NCI-H1694 (cell line): Measurements from ENCODE around the gene ANKFN1.
A peak's percentile ranks its signal among the peaks of the same experiment; 100 is the strongest.

Experiments used
- DNase-seq: peaks from one replicate; lab custom pipeline; 2025; lab: John Stamatoyannopoulos, UW

ANKFN1 gene

GRCh38 chr17:56447171-56447570, 293.9 kb downstream of the ANKFN1 start:
- DNase-seq = no peak

DNA sequence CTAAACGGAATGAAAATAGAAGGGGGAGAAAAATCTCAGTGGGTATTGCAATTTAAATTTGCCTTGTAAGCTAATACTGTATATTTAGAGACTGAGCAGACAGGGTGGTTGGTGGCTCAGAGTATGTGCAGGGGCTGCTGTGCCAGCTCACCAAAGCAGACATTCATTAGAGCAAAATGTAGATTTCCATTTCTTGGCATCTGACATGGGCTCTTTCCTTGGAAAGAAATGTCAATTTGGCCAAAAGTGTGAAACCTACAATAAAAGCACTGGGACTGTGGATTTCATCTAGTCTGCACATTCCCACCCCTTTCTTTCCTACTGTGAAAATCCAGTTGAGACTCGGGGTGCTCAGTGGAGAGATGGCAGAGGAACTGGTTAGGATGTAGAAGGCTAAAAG, 295.1 kb downstream of the ANKFN1 start:
- DNase-seq = no peak

DNA sequence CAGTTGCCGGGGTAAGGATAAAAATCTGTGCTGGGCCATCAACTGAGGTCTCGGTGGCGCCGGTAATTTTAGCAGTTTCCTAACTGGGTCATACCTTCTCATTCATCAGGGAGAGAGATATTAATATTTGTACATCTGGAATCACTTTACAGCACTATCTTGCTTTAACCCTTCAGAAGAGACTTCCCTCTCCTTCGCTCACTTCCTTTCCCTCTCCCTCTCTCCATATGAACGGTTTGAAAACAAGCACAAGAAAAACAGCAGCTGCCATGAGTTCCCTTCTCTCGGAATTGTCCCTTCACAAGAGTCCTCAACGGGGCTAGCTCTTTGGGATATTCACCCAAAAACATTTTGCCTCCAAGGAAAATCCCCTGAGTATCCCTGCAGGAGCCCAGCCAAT, 295.9 kb downstream of the ANKFN1 start:
- DNase-seq = no peak

DNA sequence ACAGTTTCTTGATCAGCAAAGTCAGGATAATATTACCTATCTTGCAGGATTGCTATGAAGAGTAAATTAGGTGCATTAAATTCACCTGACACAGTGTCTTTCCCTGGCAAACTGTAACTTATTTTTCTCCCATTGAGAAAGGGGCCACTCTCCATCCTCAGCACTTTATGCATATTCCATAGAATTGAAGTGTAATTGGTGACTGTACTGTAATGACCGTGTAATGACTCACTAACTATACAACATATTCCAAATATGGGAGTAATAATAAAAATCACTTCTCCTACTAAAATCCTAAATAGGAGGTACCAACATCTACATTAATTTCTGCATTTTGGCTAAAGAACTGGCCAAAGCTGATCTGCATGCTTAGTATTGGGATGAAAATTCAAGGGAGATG, 298.4 kb downstream of the ANKFN1 start:
- DNase-seq = no peak

- DNase-seq = no peak
These were observed 299.2 kb downstream of the ANKFN1 start for GRCh38 chr17:56452461-56452860.

GRCh38 chr17:56457501-56457900, 304.2 kb downstream of the ANKFN1 start:
- DNase-seq = no peak

- DNase-seq = no peak
These were observed 312.6 kb downstream of the ANKFN1 start for GRCh38 chr17:56465886-56466285.

DNA sequence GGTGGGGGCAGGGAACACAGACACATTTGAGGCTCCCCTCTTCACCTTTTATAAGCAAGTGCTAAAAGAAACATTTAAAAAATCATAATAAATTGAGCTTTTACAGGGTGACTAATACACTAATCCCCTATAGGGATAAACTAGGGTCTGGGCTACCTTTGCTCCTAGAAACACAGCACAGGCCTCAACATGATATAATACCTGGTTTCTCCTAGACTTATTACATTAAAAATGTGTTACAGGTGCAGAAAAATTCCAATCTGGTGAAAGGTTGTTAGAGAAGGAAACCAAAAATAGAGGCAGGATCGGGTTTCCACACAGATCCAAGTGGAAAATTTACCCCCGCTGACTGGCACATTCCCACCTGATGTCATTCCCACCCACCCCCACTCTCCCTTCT, 315.6 kb downstream of the ANKFN1 start:
- DNase-seq = no peak

GRCh38 chr17:56471696-56472095, 318.4 kb downstream of the ANKFN1 start:
- no peak for DNase-seq

DNA sequence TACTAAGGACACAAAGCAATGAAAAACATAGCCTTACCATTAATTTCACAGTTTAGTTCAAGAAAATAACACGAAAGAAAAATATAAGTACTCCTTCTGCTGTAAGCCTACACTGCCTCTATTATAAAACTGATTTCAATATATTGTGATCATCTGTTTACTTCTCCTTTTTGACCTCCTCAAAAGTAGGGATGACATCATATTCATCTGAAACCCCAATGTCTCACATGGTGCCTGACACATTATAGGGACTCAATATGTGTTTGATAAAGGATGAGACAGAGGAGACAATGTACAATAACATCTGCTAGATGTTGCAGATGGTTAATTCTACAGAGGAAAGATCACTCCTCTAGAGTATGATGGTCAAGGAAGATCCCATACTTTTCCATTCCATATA, 321.8 kb downstream of the ANKFN1 start:
- DNase-seq = no peak

- DNase-seq = peak; percentile 46
These were observed 325.7 kb downstream of the ANKFN1 start for GRCh38 chr17:56478836-56479447.

DNA sequence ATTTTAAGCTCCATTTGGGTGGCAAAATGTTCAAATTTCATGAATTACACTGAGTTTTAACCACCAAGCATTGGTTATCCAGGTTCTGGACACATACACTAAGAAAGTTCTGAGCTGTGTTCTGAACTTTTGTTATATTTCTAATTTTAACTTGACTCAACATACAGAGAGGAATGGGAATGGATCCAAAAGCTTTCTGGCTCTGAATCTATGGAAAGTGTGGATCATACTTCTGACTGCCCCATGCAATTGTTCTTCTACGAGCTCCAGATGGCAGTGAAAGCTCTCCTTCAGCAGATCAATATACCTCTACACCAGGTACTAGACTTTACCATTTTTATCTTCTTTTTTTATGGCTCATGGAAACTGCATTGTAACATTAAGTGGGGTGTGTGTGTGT, 327.2 kb downstream of the ANKFN1 start:
- no peak for DNase-seq

DNA sequence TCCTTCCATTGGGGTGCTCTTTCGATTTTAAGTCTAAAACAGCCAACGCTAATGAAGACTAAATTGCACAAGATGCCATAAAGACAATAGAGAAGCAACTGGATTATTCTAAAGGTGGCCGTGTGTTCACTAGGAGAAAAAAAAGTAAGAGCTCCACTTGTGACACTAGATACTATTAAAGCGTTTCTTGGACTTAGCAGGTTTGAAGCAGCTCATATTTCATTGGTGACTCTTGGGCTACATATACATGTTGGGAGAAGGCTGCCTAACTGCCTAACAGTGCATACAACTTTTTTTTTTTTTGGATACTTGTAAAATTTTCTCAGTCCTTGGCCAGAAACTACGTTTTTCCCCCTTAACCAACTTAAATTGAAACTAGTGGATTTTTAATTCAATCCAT, 328.4 kb downstream of the ANKFN1 start:
- no peak for DNase-seq

DNA sequence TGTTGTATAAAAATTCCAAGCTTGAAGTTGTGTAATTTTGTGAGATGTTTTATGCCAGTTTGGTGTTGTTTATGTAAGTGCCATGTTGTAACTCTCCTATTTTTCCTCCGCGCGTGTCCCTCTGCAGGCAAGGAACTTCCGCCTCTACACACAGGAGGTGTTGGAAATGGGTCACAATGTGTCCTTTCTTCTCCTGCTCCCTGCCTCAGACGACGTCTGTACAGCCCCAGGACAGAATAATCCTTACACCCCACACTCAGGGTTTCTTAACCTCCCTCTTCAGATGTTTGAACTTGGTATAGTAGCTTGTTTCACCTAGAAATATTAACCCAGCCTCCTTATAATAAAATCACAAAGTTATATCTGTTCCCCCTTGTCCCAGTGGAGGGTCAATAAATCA, 329.0 kb downstream of the ANKFN1 start:
- DNase-seq = no peak

GRCh38 chr17:56486732-56487131, 333.5 kb downstream of the ANKFN1 start:
- DNase-seq = no peak

DNA sequence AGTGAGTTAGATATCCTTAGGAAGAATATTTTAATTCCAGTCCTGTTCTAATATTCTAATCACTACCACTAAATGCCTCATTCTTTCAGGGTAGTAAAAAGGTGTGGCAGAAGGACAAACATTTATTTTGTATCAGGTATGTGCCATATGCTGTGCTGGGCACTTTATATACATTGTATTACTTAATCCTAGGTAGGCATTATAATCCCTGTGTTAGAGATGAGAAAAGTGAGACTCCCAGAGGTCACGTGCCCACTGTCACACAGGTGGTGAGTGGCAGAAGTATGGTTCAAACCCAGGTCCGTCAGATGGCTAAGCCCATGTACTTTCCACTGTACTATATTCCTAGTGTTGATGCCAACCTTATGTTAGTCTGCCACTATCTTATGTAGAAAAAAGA, 335.5 kb downstream of the ANKFN1 start:
- DNase-seq = no peak

GRCh38 chr17:56489980-56490379, 336.7 kb downstream of the ANKFN1 start:
- no peak for DNase-seq

DNA sequence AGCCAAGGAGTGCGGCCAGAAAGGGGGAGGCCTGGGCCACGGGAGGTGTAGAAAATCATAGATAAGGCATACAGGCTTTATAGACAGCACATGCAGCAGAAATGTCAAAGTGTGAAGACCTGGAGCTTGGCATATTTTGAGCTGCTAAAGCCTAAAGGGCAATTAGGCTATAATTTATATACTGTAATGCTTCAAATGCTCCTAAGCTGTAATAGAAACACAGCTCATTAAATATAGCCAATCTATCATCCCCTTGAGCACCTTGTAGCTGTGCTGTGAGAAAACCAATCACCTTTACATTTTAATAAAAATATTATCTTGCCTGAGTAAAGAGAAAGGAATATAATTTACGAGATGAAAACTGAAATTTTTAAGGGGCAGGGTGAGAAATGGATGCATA, 342.3 kb downstream of the ANKFN1 start:
- DNase-seq = no peak

- DNase-seq = no peak
These were observed 343.9 kb downstream of the ANKFN1 start for GRCh38 chr17:56497132-56497531.

DNA sequence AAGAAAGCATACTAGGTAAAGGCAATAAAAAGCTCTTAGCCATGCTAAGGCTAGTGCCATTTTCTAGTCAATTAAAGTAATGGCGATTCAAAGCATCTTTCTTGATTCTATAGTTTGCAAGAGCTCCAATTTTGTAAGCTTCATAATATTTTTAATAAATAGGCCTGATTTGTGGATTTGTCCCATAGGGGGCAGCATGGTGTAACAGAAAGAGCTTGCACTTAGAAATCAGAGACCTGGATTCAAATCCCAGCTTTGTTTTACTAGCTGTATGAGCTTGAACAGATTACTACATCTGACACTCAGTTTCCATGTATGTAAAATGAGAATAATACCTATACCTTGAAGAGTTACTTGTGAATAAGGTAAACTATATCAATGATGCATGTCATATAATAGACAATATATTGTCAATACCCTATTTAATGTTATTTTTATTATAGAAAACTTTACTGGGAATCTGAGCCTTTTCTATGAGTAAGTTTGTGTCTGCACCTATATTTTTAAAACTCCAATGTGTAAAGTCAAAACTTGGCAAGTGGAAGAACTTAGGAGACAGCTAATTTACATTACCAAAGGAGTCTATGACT, 346.6 kb downstream of the ANKFN1 start:
- peak; percentile 59 for DNase-seq

- DNase-seq = no peak
These were observed 348.9 kb downstream of the ANKFN1 start for GRCh38 chr17:56502120-56502654.

- no peak for DNase-seq
These were observed 352.0 kb downstream of the ANKFN1 start for GRCh38 chr17:56505154-56505756.

DNA sequence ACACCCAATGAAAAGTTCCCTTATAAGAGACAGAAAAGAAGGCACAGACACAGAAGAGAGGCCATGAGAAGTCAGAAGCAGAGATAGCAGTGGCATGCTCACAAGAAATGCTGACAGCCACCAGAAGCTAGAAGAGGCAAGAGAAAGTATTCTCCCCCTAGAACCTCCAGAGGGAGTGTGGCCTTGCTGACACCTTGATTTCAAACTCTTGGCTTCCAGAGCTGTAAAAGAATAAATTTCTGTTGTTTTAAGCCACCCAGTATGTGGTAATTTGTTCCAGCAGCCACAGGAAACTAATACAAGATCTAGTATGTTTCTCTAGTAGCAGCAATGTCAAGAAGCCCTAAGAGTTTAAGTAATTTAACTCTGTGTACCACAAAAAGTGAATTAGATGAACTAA, 353.1 kb downstream of the ANKFN1 start:
- DNase-seq = no peak
